GM10847 (cell line): Measurements from ENCODE around the gene HUS1.

ENCODE experiments used
- POLR2A ChIP-seq: IDR thresholded peaks from 2 replicates; pipeline ENCODE4 v1.6.1; 2011; ENCODE audit not compliant: insufficient read length; ENCODE audit errors: extremely low read depth

The HUS1 gene

DNA sequence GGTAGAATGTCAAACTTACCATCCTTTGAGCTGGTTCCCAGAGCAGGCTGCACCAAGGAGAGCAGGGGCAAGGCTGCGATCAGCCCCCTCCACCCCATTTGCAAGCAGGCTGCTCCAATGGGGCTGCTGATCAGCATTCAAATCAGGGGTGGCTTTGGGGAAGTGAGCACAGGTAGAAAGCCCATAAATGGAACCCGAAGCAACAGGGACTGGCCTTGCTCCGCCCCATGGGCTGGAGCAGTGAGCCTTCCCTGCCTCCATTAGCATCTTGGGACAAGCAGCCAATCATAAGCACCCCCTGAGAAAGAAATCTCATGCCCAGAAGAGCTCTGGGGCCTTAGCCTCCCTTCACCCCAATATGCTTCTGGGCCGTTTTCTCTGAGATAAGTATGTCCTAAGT is 27.2 kb downstream of the HUS1 start:
- no peak for TF ChIP-seq POLR2A

DNA sequence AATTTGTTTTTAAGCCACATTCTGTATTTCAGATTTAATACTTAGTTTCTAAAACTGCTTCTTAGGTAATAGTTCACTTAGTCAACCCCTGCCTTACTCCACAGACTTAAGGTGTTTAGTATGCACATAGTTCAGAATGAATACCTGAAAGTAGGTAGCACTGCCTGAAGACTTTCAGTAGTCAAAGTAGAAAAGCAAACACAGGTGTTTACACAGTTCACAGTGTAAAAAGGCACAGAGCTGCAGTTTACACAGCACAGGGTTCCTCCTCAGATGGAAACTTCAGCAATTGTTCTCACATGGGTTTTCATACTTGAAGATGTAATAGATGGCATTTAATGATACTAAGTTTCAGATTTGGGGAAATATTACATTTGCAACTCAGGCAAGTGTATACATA is 28.0 kb downstream of the HUS1 start:
- no peak for TF ChIP-seq POLR2A

DNA sequence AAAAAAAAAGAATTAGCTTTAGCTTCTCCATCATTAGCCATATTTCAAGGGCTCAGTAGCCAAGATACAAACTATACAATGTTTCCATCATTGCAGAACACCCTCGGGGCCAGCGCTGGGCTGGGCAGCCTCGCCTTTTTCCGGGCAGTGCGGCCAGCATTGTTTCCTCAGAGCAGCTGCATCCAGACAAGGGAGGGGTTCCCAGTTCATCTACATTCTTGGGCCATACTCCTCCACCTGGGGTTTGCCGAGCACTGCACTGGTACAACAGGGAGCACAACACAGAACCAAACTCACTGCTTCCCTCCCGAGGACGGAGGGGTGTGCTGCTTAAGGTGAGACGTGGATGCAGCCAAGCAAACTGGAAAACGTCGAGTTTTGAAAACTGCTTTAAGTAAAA is 28.7 kb downstream of the HUS1 start:
- no peak for TF ChIP-seq POLR2A

DNA sequence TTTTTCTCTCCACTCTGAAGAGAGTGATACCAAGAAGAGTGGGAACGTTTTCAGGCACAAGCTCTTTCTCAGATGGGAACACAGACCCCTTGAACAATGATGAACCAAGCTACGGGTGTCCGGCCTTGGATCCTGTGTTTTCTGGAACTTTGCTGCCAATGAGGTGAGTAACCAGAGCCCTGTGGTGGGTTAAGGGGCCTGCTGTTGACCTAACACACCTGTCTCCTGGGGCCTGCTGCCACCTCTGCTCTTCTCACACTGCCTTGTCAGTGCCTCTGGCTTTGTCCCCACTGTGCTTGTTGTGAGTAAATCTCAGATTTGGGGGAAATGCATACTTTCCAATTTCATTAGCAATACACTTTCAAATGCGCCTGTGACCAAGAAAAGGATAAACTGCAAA is 29.7 kb downstream of the HUS1 start:
- no peak for TF ChIP-seq POLR2A

DNA sequence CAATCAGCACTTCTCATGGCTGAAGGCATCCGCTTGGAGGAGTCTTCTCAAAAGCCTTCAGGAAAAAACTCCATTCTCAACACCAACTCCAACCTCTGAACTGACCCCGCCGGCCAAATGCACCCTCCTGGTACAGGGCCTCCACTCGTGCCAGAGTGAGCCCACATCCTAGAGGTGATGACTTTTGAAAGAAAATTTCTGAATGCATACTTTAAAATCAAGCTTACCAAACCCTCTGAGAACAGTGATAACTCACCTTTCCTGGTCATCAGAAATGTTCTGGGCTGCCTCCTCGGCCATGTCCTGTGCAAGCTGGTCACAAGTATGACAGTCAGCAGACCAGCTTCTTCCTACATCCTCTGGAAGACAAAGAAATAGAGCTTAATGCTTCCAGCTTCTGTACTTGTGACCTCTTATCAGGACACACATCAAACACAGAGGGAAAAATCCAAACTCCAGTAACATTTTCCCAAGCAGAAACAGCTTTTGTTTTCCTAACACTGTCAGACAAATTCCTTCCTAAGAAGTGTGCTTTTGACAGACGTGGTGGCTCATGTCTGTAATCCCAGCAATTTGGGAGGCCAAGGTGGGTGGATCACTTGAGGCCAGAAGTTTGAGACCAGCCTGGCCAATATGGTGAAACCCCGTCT is 31.1 kb downstream of the HUS1 start, which contains the start of gene PKD1L1:
PKD1L1 (minus strand) TSS at position 326 of the 650 bp plus-strand sequence; CDS start at position 300, 26 bp downstream.
- TF ChIP-seq POLR2A: no peak

DNA sequence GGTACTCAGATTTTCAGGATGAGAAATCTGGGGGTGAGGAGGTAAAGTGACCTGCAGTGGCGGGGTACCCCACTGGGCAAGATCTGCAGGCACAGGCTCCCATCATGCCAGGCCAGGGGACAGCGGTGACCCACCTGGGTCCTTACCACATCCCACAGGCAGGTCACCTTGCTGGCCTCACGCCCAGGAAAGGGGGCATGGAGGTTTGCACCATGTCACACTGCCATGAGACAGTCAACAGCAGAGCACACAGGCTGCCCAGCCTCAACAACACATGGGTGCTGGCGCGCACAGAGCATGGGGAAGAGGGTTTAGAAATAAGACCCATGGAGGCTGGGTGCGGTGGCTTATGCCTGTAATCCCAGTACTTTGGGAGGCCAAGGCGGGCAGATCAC is 32.1 kb downstream of the HUS1 start:
- no peak for TF ChIP-seq POLR2A

DNA sequence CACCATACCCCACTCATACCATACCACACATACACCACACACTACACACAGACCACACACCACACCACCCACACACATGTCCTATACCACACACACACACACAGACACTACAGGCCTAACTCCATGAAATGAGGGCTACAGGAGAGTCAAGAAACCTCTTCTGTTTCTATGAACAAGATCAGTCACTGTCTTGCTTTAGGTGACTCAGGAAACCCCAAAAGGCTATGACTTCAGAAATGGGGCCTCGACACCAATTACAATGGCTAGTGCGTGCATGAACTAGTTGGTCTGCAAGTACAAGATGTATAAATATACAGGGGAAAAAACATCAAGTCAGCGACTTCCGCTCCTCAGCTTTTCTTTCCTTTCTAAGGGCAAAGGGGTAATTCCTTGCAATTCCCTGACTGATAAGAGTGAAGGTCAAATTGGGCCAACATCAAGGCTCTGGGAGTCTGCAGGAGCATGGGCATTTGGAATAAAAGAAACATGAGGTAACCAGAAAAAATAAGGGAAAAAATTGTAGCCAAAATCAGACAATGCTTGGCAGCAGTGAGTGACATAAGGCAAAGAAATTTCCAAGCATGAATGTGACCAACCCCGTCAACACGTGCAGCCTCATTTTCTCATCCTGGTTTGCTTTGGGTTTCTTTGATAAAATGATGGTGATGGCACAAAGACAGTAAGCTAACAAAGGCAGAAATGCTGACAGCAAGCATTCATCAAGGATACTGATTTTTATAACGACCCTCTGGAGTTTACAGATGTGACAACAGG is 32.6 kb downstream of the HUS1 start:
- no peak for TF ChIP-seq POLR2A

DNA sequence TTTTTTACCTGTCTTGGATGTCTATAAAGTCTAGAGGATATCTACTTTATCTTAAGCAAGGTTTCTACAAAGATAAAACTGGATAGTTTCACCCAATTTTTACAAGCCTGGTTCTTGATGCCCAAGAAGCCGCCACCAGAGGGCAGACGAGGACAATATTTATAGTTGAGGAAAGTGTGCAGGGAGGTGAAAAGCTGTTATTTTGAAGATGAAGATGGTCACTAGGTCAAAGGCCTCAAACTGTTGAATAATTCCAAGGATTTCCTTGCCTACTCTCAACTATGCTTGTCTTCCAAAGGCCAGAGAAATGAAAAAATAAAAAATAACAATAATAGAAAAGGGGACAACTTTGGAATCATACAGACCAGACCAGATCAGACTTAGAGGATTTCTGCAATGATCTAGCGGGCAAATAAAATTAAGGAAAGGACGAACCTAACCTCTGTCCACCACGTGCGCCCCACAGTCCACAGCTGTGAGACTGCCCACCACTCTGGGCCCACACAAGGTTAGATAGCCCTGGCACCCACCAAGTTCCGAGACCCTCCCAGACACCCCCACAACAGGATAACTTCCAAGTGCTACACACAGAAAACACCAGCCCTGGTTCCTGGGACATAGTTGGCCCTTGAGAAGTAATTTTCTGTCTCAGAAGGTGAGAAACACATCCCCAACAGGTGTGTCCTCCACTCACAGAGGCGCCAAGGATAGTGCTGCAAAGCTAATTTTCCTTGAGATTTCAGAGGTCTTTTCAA is 34.0 kb downstream of the HUS1 start:
- no peak for TF ChIP-seq POLR2A

DNA sequence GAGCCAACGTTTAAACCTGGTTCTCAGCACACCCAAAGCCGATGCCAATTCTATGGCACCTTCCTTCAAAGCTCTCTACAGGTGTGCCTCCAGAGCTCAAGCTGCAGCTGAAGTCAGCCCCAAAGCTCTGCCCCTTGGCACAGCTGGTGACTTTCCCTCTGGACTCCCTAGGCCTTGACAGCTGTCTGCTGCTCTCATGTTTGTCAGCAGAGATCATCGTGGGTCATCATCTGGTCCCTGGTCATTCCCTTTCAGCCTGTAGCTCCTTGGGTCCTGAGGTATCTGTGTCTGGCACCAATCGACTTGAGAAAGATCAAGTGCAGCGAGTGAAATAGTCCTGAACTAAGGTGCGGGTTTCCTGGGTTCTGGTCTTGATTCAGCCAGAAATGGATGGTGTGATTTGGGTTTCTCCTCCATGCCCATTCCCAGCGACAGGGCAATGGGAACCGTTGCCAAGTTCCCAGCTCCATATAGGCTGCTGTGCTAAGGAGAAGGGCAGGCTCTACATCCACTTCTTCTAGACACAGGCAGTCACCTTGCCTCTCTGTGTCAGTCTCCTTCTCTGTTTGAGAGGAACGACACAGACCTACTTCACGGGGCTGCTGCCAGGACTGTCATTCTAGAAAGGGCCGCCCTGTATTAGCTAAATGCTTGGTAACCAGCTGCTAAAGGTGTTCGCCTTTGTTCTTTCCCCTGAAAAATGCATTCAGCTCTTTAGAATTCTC is 34.7 kb downstream of the HUS1 start:
- TF ChIP-seq POLR2A: no peak

DNA sequence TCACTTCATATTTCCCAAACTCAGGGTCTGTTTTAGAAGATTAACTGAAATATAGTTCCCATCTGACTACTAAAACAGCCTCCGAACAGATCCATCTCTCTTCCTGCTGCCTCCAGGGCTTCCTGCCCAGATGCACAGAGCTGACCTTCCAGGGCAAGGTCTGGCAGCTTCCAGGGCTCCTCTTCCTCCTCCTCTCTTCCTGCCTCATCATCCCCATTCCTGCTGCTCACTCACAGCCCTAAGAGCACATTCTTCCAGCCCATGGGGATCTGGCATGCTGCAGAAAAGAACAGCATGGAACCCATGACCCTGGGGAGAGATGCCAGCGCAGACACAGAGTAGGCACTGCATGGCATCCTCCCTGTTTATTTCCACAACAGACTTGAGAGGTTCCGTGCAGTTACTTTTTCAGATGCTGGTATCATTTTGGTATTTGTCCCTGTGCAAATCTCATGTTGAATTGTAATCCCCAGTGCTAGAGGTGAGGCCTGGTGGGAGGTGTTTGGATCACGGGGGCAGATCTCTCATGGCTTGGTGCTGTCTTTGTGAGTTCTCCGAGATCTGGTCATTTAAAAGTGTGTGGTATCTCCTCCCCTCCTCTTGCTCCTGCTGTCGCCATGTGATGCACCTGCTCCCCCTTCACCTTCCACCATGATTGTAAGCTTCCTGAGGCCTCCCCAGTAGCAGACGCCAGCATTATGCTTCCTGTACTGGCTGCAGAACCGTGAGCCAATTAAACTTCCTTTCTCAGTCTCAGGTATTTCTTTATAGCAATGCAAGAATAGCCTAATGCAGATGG is 35.5 kb downstream of the HUS1 start:
- no peak for TF ChIP-seq POLR2A

DNA sequence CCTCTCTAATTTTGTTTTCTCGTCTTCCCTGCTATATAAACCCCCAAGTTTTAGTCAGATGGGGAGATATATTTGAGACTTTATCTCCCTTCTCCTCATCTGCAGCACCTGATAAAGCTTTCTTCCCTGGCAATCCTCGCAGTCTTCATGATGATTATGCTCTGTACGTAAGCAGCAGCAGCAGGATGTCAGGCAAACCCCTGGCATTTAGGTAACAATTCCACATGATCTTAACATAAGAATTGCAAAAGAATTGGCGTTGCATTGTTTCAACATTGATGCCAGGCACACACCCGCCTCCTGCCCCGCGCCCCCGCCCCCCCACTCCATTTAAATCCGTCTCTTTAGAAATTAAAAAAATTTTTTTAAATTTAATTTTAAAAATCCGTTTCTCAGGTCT is 37.3 kb downstream of the HUS1 start:
- TF ChIP-seq POLR2A: no peak

DNA sequence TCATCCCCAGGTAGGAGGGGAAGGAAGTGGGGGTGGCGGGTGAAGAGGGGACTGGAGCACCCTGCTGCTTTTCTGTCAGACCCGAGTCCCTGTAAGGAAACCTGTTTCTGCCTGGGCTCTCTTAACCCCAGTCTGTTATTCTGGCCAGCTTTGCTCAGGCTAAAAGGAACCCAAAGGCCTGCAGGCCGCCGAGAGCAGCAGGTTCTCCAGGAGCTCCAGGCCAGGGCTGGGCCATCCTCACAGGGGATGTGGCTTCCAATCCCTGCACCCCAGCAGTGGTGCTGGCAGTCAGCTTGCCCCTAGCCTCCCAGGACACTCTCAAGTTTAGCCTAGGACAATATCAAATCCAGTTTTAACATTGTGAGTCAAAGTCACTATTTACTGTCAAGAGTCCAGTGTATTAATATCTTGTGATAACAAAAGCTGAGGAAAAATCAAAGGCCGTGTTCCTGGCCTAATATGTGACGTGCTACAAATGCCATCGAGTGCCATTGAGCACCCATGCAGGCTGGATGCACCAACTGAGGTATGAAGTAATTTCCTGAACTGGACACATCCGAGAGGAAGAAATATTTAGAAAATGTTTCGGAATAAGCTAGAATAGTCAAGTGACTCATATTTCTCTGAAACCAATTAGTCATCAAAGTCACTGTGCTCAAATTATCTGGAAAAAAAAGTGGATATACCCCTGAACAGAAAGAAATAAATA is 38.1 kb downstream of the HUS1 start:
- TF ChIP-seq POLR2A: no peak

DNA sequence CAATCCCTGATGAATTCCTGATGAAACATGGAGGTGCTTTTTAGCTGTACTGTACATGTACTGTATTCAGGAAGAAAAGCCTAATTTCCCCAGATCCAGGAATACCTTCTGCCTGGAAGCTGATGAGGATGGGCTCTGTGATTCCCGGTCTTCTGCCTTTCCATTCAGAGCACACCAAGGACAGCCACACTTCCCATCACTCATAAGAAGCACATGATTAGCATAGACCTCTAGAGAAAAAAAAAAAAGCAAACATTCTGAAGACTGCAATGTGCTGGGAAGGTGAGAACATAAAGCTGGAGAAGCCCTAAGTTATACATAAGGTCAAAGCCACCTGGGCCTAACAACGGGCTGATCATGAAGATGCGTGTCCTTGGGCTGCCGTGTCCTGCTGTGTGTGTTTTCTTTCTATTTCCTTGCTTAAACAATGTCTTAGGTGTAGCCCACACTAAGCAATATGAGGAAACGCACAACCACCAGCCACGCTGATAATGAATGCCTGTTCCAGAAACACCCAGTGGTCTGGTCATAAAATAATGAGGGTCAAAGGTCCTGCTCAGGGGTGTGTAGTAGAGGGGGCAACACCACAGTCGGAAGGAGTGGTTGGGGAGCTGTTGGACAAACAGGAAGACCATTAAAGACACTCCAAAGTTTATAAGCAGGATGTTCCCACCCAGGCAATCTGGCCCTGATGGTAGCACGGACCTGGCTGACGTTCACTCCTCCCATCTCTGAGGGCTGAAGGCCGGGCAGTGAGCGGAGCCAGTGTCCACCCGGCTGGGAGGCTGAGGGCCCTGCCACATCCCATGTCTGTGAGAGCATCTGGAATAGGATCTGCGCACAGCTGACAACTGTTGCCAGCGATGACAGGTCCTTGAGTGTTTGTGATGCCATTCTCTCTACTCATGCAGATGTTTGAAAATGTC is 39.1 kb downstream of the HUS1 start:
- TF ChIP-seq POLR2A: no peak

DNA sequence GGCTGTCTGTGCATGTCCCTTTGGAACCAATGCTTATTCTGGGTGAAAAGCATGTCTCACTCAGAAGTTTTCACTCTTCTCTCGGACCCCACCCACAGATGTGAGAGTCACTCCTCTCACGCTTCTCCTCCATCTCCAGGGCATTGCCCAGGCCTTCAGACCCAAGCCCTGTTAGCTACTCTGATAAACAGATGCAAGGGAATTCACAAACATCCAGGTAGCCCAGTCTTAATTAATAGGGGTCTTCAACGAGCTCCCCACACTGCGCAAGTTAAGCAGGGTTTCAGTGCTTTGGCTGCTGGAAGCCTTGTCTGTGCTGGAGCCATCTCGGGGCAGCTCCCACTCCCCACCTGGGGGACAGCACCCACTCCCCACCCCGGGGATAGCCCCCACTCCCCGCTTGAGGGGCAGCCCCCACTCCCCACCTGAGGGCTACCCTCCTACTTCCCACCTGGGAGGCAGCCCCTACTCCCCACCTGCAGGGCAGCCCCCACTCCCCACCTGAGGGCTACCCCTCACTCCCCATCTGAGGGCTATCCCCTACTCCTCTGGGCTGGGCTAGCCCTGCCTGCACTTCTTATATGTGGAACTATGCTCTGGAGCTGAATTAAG is 39.9 kb downstream of the HUS1 start:
- TF ChIP-seq POLR2A: no peak
